Endothelial cell of umbilical vein (primary cell): Measurements from ENCODE around the gene DOCK6.

Experiments used
- CTCF ChIP-seq, 2 donors: IDR thresholded peaks; 1 replicate in 1 of 2; 2 replicates in 1 of 2; pipeline ENCODE4 v1.5.1; 2011; ENCODE audit warnings: low read length in 2 of 2, mild to moderate bottlenecking in 2 of 2, moderate library complexity in 2 of 2, control low read depth in 1 of 2, inconsistent platforms in 1 of 2, low read depth in 1 of 2; ENCODE audit not compliant: insufficient read depth in 1 of 2; ENCODE audit errors: extremely low read depth in 1 of 2
- EZH2 ChIP-seq: IDR thresholded peaks from 2 replicates; pipeline ENCODE4 v1.6.1; 2012; ENCODE audit warnings: borderline replicate concordance, low read depth, mild to moderate bottlenecking, moderate library complexity, low read length, inconsistent platforms; ENCODE audit not compliant: severe bottlenecking
- FOS ChIP-seq: IDR thresholded peaks from 2 replicates; pipeline ENCODE4 v1.6.1; 2011; ENCODE audit warnings: mild to moderate bottlenecking, low read length, moderate library complexity, borderline replicate concordance; ENCODE audit not compliant: insufficient read depth
- JUN ChIP-seq: IDR thresholded peaks from 2 replicates; pipeline ENCODE4 v1.6.1; 2011; ENCODE audit warnings: borderline replicate concordance, low read depth; ENCODE audit not compliant: insufficient read length, insufficient read depth
- POLR2A ChIP-seq: IDR thresholded peaks from 2 replicates; pipeline ENCODE4 v1.6.1; 2012; ENCODE audit warnings: low read depth, mild to moderate bottlenecking, control low read depth, low read length
- POLR2AphosphoS5 ChIP-seq: IDR thresholded peaks from 2 replicates; pipeline ENCODE4 v1.6.1; 2012; ENCODE audit warnings: low read depth, mild to moderate bottlenecking, control low read depth, low read length, moderate library complexity; ENCODE audit not compliant: insufficient read depth

GRCh38 chr19:11238041-11238440 lies 24.3 kb downstream of the DOCK6 start:
- TF ChIP-seq EZH2 (no peak), CTCF (IDR thresholded peaks at IDR 0.05; ENCODE audit: extremely low read depth in 1 of 2, insufficient read depth in 1 of 2, low read depth in 1 of 2, low read length in 2 of 2) (no peak), POLR2A (no peak), POLR2AphosphoS5 (no peak), JUN (no peak), FOS (no peak)
